ENCODE data around the gene ZBTB12. TPM values are rescaled to one million over a fixed set of nuclear protein-coding genes. Genes with fewer than 3 reads are reported as not detected.

Gene ZBTB12
- total RNA-seq, 3 donors from 2014 or later, result 2.3 to 6.2 (median 3.4) TPM

DNA sequence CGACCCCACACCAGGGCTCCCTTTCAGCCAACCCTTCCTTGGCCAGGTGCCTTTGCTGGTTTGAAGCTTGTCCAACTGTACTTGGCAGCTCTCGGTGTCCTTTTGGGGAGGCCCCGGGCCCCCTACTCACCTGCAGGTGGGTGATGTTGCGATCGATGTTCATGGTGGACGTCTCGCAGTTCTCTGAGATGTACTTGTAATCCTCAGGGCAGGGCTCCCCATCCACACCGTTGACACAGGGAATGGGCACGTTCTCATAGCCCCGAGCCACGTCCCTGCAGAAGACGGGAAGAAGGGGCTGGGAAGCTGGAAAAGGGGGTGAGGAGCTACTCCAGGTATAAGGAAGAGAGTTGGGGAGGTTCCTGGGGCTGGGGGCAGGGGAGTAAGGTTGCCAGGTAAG lies 18.2 kb downstream of the ZBTB12 start:
- TF ChIP-seq, protein P1, sequence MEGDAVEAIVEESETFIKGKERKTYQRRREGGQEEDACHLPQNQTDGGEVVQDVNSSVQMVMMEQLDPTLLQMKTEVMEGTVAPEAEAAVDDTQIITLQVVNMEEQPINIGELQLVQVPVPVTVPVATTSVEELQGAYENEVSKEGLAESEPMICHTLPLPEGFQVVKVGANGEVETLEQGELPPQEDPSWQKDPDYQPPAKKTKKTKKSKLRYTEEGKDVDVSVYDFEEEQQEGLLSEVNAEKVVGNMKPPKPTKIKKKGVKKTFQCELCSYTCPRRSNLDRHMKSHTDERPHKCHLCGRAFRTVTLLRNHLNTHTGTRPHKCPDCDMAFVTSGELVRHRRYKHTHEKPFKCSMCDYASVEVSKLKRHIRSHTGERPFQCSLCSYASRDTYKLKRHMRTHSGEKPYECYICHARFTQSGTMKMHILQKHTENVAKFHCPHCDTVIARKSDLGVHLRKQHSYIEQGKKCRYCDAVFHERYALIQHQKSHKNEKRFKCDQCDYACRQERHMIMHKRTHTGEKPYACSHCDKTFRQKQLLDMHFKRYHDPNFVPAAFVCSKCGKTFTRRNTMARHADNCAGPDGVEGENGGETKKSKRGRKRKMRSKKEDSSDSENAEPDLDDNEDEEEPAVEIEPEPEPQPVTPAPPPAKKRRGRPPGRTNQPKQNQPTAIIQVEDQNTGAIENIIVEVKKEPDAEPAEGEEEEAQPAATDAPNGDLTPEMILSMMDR (IDR thresholded peaks at IDR 0.05), result no peak
- intact Hi-C loops (cut with DNase I, micrococcal nuclease), result no loop called here
- ATAC-seq (no peak), DNase-seq (no peak)
- peaks cover 8% of the 10 kb centered on the region for H3K4me1 ChIP-seq (ENCODE audit: low read depth)
- H3K36me3 ChIP-seq (ENCODE audit: low read depth), result peaks cover 8% of the 10 kb centered on the region
- H3K4me3 ChIP-seq, result no peak overlapping the region
- H3K9me3 ChIP-seq, result no peaks in the 10 kb centered on the region

DNA sequence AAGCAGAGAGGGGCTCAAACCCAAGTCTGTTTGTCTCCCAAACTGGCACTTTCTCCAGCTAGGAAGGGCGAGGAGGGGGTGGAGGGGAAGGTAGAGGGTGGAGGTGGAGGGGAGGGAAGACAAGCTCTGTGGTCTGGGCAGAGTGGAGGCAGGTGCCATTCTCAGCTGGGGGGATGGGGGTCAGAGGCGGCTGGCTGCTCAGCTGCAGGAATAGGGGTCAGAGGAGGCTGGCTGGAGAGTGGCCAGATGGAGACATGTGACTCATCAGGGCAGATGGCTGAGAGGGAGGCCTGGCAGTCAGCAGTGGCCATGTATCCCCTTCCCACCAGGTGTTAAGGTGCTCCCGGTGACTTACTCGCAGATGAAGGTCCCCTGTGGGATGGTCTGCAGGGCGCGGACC lies 19.5 kb downstream of the ZBTB12 start:
- intact Hi-C loops (cut with DNase I, micrococcal nuclease), result no loop called here
- Histone ChIP-seq H3K9me3 (no peaks in the 10 kb centered on the region), H3K36me3 (ENCODE audit: low read depth) (peaks cover 8% of the 10 kb centered on the region), H3K4me3 (no peak overlapping the region), H3K4me1 (ENCODE audit: low read depth) (peaks cover 8% of the 10 kb centered on the region)
- TF ChIP-seq, protein P1 (IDR thresholded peaks at IDR 0.05), result no peak
- no peak for DNase-seq
- ATAC-seq, result no peak

DNA sequence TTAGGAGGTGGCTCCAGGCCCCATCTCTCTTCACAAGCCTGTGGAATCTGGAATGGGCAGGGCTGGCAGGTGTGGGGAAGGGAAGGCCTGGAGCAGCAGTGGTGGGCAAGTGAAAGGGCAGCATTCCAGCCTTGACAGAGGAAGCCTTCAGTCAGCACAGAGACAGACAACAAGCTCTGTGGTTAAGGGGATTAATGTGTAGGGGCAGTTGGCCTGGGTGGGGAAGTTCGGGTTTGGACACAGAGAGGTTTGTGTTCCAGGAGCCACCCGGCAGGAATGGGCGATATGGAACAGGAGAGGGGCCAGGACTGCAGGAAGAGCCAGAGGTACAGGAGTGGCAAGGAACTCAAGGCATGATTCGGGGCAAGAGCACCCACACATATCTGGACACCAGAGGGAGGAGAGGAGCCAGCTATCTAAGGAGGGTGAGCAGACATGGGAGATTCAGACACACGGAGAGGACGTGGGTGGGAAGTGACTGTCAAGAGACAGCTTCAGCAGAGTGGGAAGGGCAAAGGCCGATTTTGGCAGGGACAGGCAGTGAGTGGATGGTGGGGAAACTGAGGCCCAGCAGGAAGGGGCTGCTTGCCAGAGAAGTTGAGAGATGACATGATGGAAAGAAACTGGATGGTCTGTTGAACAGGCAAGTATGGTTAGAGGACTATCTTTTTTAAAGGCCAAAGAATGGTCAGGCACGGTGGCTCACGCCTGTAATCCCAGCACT lies 20.6 kb downstream of the ZBTB12 start:
- ATAC-seq (no peak), DNase-seq (no peak)
- peaks cover 14% of the 10 kb centered on the region for H3K4me1 ChIP-seq (ENCODE audit: low read depth)
- intact Hi-C loops (cut with DNase I, micrococcal nuclease), result no loop called here
- peaks cover 8% of the 10 kb centered on the region for H3K36me3 ChIP-seq (ENCODE audit: low read depth)
- TF ChIP-seq, protein P1 (IDR thresholded peaks at IDR 0.05), result no peak
- H3K9me3 ChIP-seq, result no peaks in the 10 kb centered on the region
- H3K4me3 ChIP-seq, result no peak overlapping the region

DNA sequence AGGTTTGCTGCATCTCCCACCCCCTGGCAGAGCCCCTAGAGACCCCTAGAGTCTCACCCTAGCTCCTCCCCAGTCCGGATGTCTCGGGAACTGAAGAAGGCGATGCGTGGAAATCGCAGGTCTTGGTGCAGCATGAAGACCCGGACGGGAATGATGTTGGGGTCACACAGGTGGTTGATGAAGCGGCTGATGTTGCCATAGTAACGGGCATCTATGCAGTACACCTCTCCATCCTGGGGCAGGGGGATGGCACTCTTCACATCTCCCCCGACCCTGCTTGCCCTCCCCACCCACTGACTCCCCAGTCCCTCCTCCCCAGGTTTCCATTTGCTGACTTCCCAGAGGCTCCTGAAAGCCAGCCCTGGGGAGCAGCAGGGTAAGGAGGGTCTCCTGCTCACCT lies 21.3 kb downstream of the ZBTB12 start:
- no peak for ATAC-seq
- TF ChIP-seq, protein P1 (IDR thresholded peaks at IDR 0.05), result no peak
- Histone ChIP-seq H3K36me3 (ENCODE audit: low read depth) (peaks cover 8% of the 10 kb centered on the region), H3K9me3 (no peaks in the 10 kb centered on the region), H3K4me3 (no peak overlapping the region), H3K4me1 (ENCODE audit: low read depth) (peaks cover 20% of the 10 kb centered on the region)
- intact Hi-C loops (cut with DNase I, micrococcal nuclease), result no loop called here
- DNase-seq, result no peak

DNA sequence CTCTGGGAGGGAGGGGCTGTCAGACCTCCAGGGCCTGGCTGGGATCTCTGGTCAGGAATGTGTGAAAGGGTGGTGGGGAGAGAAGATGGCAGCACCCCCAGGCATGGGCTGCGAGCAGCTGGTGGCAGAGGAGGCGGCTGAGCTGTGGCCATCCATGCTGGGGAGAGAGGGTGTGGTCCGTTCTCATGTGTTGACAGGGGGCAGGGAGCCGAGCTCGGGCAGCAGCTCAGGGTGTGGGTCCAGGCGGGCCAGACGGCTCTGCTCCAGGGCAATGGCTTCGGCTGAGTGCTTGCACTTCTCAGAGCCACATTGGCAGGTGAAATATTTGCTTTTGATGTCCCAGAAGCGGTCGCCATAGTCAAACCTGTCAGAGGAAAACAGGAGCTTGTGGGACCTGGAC lies 22.0 kb downstream of the ZBTB12 start:
- peak in 2 of 3 donors; percentile 61 to 66 for DNase-seq
- no peak for ATAC-seq
- Histone ChIP-seq H3K4me3 (no peak overlapping the region), H3K36me3 (ENCODE audit: low read depth) (peaks cover 8% of the 10 kb centered on the region), H3K9me3 (no peaks in the 10 kb centered on the region), H3K4me1 (ENCODE audit: low read depth) (peaks cover 26% of the 10 kb centered on the region)
- TF ChIP-seq, protein P1 (IDR thresholded peaks at IDR 0.05), result no peak
- intact Hi-C loops (cut with DNase I, micrococcal nuclease), result no loop called here

All from mucosa of descending colon (tissue), 3 donors.